ENCODE measurements around the gene PRDM11. TPM values are rescaled to one million over a fixed set of nuclear protein-coding genes. Genes with fewer than 3 reads are reported as not detected.
"Not testable (repeated sequence)": the region's sequence is repeated elsewhere in the genome, so short reads cannot be mapped to it uniquely, and the experiment has no call there.

The PRDM11 gene
- total and polyA plus RNA-seq, 2 experiments from 2014 or later, result 0.24 to 3.7 TPM

DNA sequence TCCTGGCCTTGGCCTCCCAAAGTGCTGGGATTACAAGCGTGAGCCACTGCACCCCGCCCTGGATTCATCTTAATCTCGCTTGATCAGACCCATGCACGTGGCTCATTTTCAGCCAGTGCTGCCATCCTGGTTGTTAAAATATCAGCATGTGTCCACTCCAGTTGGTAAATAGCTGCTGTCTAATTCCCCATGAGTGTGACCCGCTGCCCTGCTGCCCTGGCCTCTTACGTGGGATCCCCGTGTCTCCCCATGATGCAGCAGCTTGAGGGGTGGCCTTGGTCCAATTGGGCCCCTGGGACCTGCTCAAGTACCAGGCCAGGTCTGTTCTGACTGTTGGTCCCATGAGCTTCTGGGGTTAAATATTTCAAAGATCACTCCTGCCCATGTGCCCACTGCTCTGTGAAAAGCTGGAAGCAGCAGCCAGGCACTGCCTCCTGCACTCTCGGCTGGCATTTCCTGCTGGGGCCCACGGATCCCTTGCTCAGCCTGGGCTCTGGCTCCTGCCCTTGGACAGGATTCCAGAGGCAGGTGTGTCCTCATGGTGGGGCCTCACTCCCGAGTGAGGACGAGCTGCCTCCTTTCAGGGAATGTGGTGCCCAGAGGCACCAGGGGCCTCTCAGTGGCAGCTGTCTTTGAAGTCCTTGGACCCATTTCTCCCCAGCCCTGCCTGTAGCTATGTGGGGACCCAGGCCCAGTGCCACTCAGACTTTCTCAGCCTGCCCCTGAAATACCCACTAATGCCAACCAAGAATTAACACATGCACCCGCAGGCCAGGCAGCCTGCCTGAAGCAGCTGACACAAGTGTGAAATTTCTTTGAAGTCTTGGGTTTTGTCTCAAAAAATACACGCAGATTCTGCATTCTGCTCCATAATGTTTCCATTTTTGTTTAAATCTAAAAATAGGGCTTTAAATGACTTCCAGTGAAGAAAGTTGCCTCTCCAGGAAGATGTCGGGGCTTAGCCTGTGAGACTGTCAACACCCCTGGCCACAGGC is 38.1 kb upstream of the PRDM11 start:
- Histone ChIP-seq H3K9ac (no peak overlapping the region), H3K4me2 (ENCODE audit: unreplicated experiment) (no peak overlapping the region), H3F3A (ENCODE audit: insufficient read depth) (no peaks in the 10 kb centered on the region), H3K36me3 (ENCODE audit: low read depth) (no peaks in the 10 kb centered on the region), H3K27me3 (replicated peaks; ENCODE audit: insufficient read depth) (peaks cover 16% of the 10 kb centered on the region), H3K4me1 (ENCODE audit: insufficient read depth) (0 out of 2 replicates have a peak, but pooled peaks cover 4% of the 10 kb centered on the region), H4K20me1 (ENCODE audit: insufficient read depth) (no peaks in the 10 kb centered on the region), H3K79me2 (ENCODE audit: insufficient read depth) (no peaks in the 10 kb centered on the region), H3K9me2 (ENCODE audit: insufficient read depth) (no peaks in the 10 kb centered on the region), H3K27ac (no peak overlapping the region), H3K4me3 (no peak overlapping the region), H2AFZ (no peak overlapping the region), H3K9me3 (ENCODE audit: low read depth) (no peaks in the 10 kb centered on the region)
- in situ Hi-C loops (cut with MboI), result loop anchor here (5.0 to 25.0 kb wide), 2 partner anchors 181 to 471 kb away; no protein-coding TSS in a partner anchor
- DNase-seq, result no peak
- 55 to 64% methylated on average over 14 of the region's 14 CpGs for WGBS, 2 experiments (ENCODE audit: low coverage in 1 of 2, low lambda C conversion rate in 2 of 2, missing lambda C conversion rate in 2 of 2)
- TF ChIP-seq EZH2 (IDR thresholded peaks at IDR 0.05; ENCODE audit: insufficient read depth, poor library complexity, severe bottlenecking) (no peak), EZH2phosphoT487 (IDR thresholded peaks at IDR 0.05; ENCODE audit: insufficient read depth, low read depth) (no peak)

DNA sequence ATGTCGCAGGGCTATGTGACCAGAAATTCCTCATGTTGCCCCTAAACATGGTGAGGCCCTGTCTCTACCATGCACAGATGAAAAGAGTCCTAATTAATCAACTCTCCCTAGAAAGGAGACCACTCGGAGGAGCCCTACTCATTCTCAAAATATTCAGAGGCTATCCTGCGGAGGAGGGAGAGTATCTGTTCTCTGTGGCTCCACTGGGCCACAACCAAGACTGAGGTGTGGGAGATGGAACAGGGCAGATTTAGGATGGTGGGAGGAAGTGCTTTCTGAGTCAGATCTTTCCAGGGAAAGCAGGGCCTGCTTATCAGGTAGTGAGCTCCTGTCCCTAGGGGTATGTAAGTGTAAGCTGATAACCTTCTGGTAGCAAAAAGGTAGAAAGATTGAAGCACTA is 37.0 kb upstream of the PRDM11 start:
- no peak for DNase-seq

DNA sequence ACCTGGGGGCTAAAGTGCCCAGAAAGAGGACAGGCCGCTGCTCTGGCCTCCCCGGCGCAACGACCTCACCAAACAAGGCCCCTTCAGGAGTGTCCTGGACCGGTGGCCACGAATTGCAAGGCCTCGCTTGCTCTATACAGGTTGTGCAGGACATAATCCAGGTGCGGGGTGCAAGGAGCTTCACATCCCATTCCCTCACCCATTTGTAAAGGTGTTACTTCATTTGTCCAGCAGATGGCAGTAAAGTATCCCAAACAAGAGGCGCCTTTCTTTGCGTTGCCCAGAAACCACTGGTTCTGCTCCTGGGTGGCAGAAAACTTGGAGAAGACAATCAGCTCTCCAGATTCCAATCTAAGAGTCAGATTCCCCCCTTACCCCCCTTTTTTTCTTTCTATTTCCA is 35.9 kb upstream of the PRDM11 start:
- H2AFZ ChIP-seq, result no peak overlapping the region
- no peak overlapping the region for H3K4me2 ChIP-seq (ENCODE audit: unreplicated experiment)
- H3K9ac ChIP-seq, result no peak overlapping the region
- H3K27me3 ChIP-seq (replicated peaks; ENCODE audit: insufficient read depth), result peaks cover 35% of the 10 kb centered on the region
- no peak for TF ChIP-seq EZH2phosphoT487 (IDR thresholded peaks at IDR 0.05; ENCODE audit: insufficient read depth, low read depth)
- no peak for TF ChIP-seq EZH2 (IDR thresholded peaks at IDR 0.05; ENCODE audit: insufficient read depth, poor library complexity, severe bottlenecking)
- H3K79me2 ChIP-seq (ENCODE audit: insufficient read depth), result no peaks in the 10 kb centered on the region
- H3K9me2 ChIP-seq (ENCODE audit: insufficient read depth), result no peaks in the 10 kb centered on the region
- 0 out of 2 replicates have a peak, but pooled peaks cover 4% of the 10 kb centered on the region for H3K4me1 ChIP-seq (ENCODE audit: insufficient read depth)
- H4K20me1 ChIP-seq (ENCODE audit: insufficient read depth), result no peaks in the 10 kb centered on the region
- no peaks in the 10 kb centered on the region for H3K36me3 ChIP-seq (ENCODE audit: low read depth)
- no peaks in the 10 kb centered on the region for H3F3A ChIP-seq (ENCODE audit: insufficient read depth)
- whole genome bisulfite sequencing, 2 experiments (ENCODE audit: low coverage in 1 of 2, low lambda C conversion rate in 2 of 2, missing lambda C conversion rate in 2 of 2), result 4 to 6% methylated on average over 10 of the region's 10 CpGs
- H3K27ac ChIP-seq, result no peak overlapping the region
- H3K4me3 ChIP-seq, result no peak overlapping the region
- peak; percentile 75 for DNase-seq
- in situ Hi-C loops (cut with MboI), result loop anchor here (10.0 to 25.0 kb wide), 3 partner anchors 184 to 473 kb away; no protein-coding TSS in a partner anchor
- no peaks in the 10 kb centered on the region for H3K9me3 ChIP-seq (ENCODE audit: low read depth)

More for the DNA sequence above, 37.0 kb upstream of the PRDM11 start:
- Histone ChIP-seq H3K27me3 (replicated peaks; ENCODE audit: insufficient read depth) (peaks cover 23% of the 10 kb centered on the region), H3K4me1 (ENCODE audit: insufficient read depth) (0 out of 2 replicates have a peak, but pooled peaks cover 4% of the 10 kb centered on the region), H3F3A (ENCODE audit: insufficient read depth) (no peaks in the 10 kb centered on the region), H3K27ac (no peak overlapping the region), H4K20me1 (ENCODE audit: insufficient read depth) (no peaks in the 10 kb centered on the region), H3K4me2 (ENCODE audit: unreplicated experiment) (no peak overlapping the region), H2AFZ (no peak overlapping the region), H3K9ac (no peak overlapping the region), H3K9me2 (ENCODE audit: insufficient read depth) (no peaks in the 10 kb centered on the region), H3K4me3 (no peak overlapping the region), H3K9me3 (ENCODE audit: low read depth) (no peaks in the 10 kb centered on the region), H3K79me2 (ENCODE audit: insufficient read depth) (no peaks in the 10 kb centered on the region), H3K36me3 (ENCODE audit: low read depth) (no peaks in the 10 kb centered on the region)
- TF ChIP-seq EZH2phosphoT487 (IDR thresholded peaks at IDR 0.05; ENCODE audit: insufficient read depth, low read depth), result no peak
- no peak for TF ChIP-seq EZH2 (IDR thresholded peaks at IDR 0.05; ENCODE audit: insufficient read depth, poor library complexity, severe bottlenecking)
- WGBS, 2 experiments (ENCODE audit: low coverage in 1 of 2, low lambda C conversion rate in 2 of 2, missing lambda C conversion rate in 2 of 2), result 33 to 41% methylated on average over 3 of the region's 3 CpGs
- in situ Hi-C loops (cut with MboI), result loop anchor here (5.0 to 25.0 kb wide), 2 partner anchors 182 to 472 kb away; no protein-coding TSS in a partner anchor

DNA sequence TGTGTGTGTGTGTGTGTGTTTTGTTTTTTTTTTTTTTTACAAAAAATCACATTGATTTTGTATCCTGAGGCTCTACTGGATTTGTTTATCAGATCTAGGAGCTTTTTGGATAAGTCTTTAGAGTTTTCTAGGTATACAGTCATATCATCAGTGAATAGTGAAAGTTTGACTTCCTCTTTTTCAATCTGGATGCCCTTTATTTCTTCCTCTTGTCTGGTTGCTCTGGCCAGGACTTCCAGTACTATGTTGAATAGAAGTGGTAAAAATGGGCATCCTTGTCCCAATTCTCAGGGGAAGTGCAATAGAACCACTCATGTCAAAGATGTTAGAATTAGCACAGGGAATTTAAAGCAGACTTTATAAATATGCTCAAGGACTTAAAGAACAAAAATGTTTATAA is 32.6 kb upstream of the PRDM11 start:
- TF ChIP-seq EZH2 (IDR thresholded peaks at IDR 0.05; ENCODE audit: insufficient read depth, poor library complexity, severe bottlenecking) (no peak), EZH2phosphoT487 (IDR thresholded peaks at IDR 0.05; ENCODE audit: insufficient read depth, low read depth) (no peak)
- Histone ChIP-seq H3K4me1 (ENCODE audit: insufficient read depth) (no peaks in the 10 kb centered on the region), H3F3A (ENCODE audit: insufficient read depth) (no peaks in the 10 kb centered on the region)

DNA sequence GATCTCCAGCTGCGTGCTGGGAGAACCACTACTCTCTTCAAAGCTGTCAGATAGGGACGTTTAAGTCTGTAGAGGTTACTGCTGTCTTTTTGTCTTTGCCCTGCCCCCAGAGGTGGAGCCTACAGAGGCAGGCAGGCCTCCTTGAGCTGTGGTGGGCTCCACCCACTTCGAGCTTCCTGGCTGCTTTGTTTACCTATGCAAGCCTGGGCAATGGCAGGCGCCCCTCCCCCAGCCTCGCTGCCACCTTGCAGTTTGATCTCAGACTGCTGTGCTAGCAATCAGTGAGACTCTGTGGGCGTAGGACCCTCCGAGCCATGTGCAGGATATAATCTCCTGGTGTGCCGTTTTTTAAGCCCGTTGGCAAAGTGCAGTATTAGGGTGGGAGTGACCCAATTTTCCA is 18.6 kb upstream of the PRDM11 start:
- 45 to 49% methylated on average over 9 of the region's 9 CpGs for whole genome bisulfite sequencing, 2 experiments (ENCODE audit: low coverage in 1 of 2, low lambda C conversion rate in 2 of 2, missing lambda C conversion rate in 2 of 2)
- in situ Hi-C loops (cut with MboI); H3K9me3 ChIP-seq (ENCODE audit: low read depth); H4K20me1 ChIP-seq (ENCODE audit: insufficient read depth); H3K9me2 ChIP-seq (ENCODE audit: insufficient read depth); H2AFZ ChIP-seq; H3K27ac ChIP-seq; H3K79me2 ChIP-seq (ENCODE audit: insufficient read depth); DNase-seq; H3K4me3 ChIP-seq; H3K4me1 ChIP-seq (ENCODE audit: insufficient read depth); H3K36me3 ChIP-seq (ENCODE audit: low read depth); H3K9ac ChIP-seq; H3F3A ChIP-seq (ENCODE audit: insufficient read depth); H3K4me2 ChIP-seq (ENCODE audit: unreplicated experiment): not testable (repeated sequence)
- peaks cover 24% of the 10 kb centered on the region for H3K27me3 ChIP-seq (replicated peaks; ENCODE audit: insufficient read depth)

More for the DNA sequence above, 32.6 kb upstream of the PRDM11 start:
- no peak for DNase-seq
- in situ Hi-C loops (cut with MboI), result loop anchor here (10.0 to 25.0 kb wide), 3 partner anchors 181 to 477 kb away; no protein-coding TSS in a partner anchor
- Histone ChIP-seq H3K79me2 (ENCODE audit: insufficient read depth) (no peaks in the 10 kb centered on the region), H4K20me1 (ENCODE audit: insufficient read depth) (no peaks in the 10 kb centered on the region), H3K9ac (no peak overlapping the region), H3K27ac (no peak overlapping the region), H3K27me3 (replicated peaks; ENCODE audit: insufficient read depth) (peaks cover 59% of the 10 kb centered on the region), H3K9me2 (ENCODE audit: insufficient read depth) (no peaks in the 10 kb centered on the region), H2AFZ (no peak overlapping the region), H3K9me3 (ENCODE audit: low read depth) (no peaks in the 10 kb centered on the region), H3K4me3 (no peak overlapping the region), H3K36me3 (ENCODE audit: low read depth) (no peaks in the 10 kb centered on the region), H3K4me2 (ENCODE audit: unreplicated experiment) (no peak overlapping the region)
